GM23338 (cell line): ENCODE results near the gene PCGF3. TPM values are rescaled to one million over a fixed set of nuclear protein-coding genes. Genes with fewer than 3 reads are reported as not detected.

ENCODE experiments used
- ATAC-seq: fragments of 200-7000 bp; cut with Tn5 transposase; 3 replicates; pipeline ENCODE4 v1.9.1; 2020
- DNase-seq: peaks from one replicate; pipeline ENCODE4 v3.0.0-alpha.2; 2015; ENCODE audit warnings: low spot score
- H2AFZ ChIP-seq: fragments of 200-600 bp; sonication (generic); 2 replicates; pipeline ENCODE4 v1.8.0; 2016; ENCODE audit warnings: antibody characterized with exemption, mild to moderate bottlenecking, moderate library complexity
- H3F3A ChIP-seq: fragments of 200-600 bp; sonication (generic); replicated peaks from 2 replicates; pipeline ENCODE4 v1.8.0; 2017; ENCODE audit warnings: antibody characterized with exemption, mixed run types, low read depth
- H3K27ac ChIP-seq: fragments of 200-600 bp; sonication (generic); 2 replicates; pipeline ENCODE4 v1.6.1; 2016; ENCODE audit warnings: low read depth
- H3K27me3 ChIP-seq: fragments of 200-600 bp; sonication (generic); 2 replicates; pipeline ENCODE4 v1.8.0; 2016; ENCODE audit warnings: mild to moderate bottlenecking, mixed run types, moderate library complexity; ENCODE audit not compliant: insufficient read depth
- H3K36me3 ChIP-seq: fragments of 200-600 bp; sonication (generic); 2 replicates; pipeline ENCODE4 v1.8.0; 2016; ENCODE audit warnings: mild to moderate bottlenecking; ENCODE audit not compliant: insufficient read depth
- H3K4me1 ChIP-seq: fragments of 200-600 bp; sonication (generic); 2 replicates; pipeline ENCODE4 v1.8.0; 2016; ENCODE audit warnings: mild to moderate bottlenecking, moderate library complexity; ENCODE audit not compliant: insufficient read depth
- H3K4me2 ChIP-seq: fragments of 200-600 bp; sonication (generic); 2 replicates; pipeline ENCODE4 v1.7.1; 2017; ENCODE audit warnings: mixed run types
- H3K4me3 ChIP-seq: fragments of 200-600 bp; sonication (generic); 2 replicates; pipeline ENCODE4 v1.6.1; 2016; ENCODE audit warnings: mixed run types
- H3K79me2 ChIP-seq: fragments of 200-600 bp; sonication (generic); replicated peaks from 2 replicates; pipeline ENCODE4 v1.8.0; 2017; ENCODE audit warnings: mild to moderate bottlenecking; ENCODE audit not compliant: insufficient read depth
- H3K9me2 ChIP-seq: fragments of 200-600 bp; sonication (generic); 2 replicates; pipeline ENCODE4 v1.8.0; 2017; ENCODE audit not compliant: insufficient read depth
- H4K20me1 ChIP-seq: fragments of 200-600 bp; sonication (generic); replicated peaks from 2 replicates; pipeline ENCODE4 v1.8.0; 2017; ENCODE audit warnings: mild to moderate bottlenecking; ENCODE audit not compliant: insufficient read depth
- H3K27ac Mint-ChIP-seq: 2 replicates; pipeline ENCODE4 v1.8.0; 2020; ENCODE audit warnings: inconsistent platforms, mild to moderate bottlenecking, moderate library complexity, mixed read lengths
- H3K27me3 Mint-ChIP-seq: 3 replicates; pipeline ENCODE4 v1.8.0; 2022; ENCODE audit warnings: low read depth, mild to moderate bottlenecking, moderate library complexity, mixed read lengths, inconsistent platforms; ENCODE audit not compliant: insufficient read depth, poor library complexity
- H3K36me3 Mint-ChIP-seq: 3 replicates; pipeline ENCODE4 v1.8.0; 2021; ENCODE audit warnings: low read depth, mild to moderate bottlenecking, inconsistent platforms, moderate library complexity, mixed read lengths
- H3K4me1 Mint-ChIP-seq: 3 replicates; pipeline ENCODE4 v1.8.0; 2020; ENCODE audit warnings: mild to moderate bottlenecking, inconsistent platforms, mixed read lengths
- H3K4me3 Mint-ChIP-seq: 3 replicates; pipeline ENCODE4 v1.8.0; 2021; ENCODE audit warnings: moderate library complexity, mild to moderate bottlenecking, inconsistent platforms, mixed read lengths
- H3K9me3 Mint-ChIP-seq: 3 replicates; pipeline ENCODE4 v1.8.0; 2020; ENCODE audit warnings: moderate library complexity, mild to moderate bottlenecking, inconsistent platforms, mixed read lengths
- CREB1 ChIP-seq: fragments of 250-450 bp; sonication (Bioruptor Pico); IDR thresholded peaks from 2 replicates; pipeline ENCODE4 v1.5.0; 2020; ENCODE audit warnings: low read depth, mild to moderate bottlenecking, moderate library complexity
- CTCF ChIP-seq, 2 experiments: fragments of 200-600 bp in 1 of 2; sonication (generic) in 1 of 2; conservative IDR thresholded peaks; 2 replicates each; pipeline versions ENCODE4 v1.5.1 to v1.6.1; 2016 to 2017; ENCODE audit warnings: antibody characterized with exemption in 2 of 2, low read depth in 2 of 2, mild to moderate bottlenecking in 2 of 2, moderate library complexity in 1 of 2
- ETS1 ChIP-seq: IDR thresholded peaks from 2 replicates; pipeline ENCODE4 v1.6.1; 2016; ENCODE audit warnings: antibody characterized with exemption
- EZH2 ChIP-seq: fragments of 200-600 bp; sonication (generic); IDR thresholded peaks from one replicate; pipeline ENCODE4 v1.8.0; 2017; ENCODE audit warnings: antibody characterized with exemption, mild to moderate bottlenecking, low read depth; ENCODE audit not compliant: unreplicated experiment
- EZH2phosphoT487 ChIP-seq: fragments of 200-600 bp; sonication (generic); IDR thresholded peaks from one replicate; pipeline ENCODE4 v1.8.1; 2018; ENCODE audit warnings: antibody characterized with exemption; ENCODE audit not compliant: unreplicated experiment
- JUNB ChIP-seq: IDR thresholded peaks from one replicate; pipeline ENCODE4 v1.6.1; 2016; ENCODE audit warnings: antibody characterized with exemption; ENCODE audit not compliant: unreplicated experiment
- NANOG ChIP-seq: IDR thresholded peaks from 2 replicates; pipeline ENCODE4 v1.6.1; 2016; ENCODE audit warnings: antibody characterized with exemption, borderline replicate concordance
- POLR2AphosphoS5 ChIP-seq: IDR thresholded peaks from 2 replicates; pipeline ENCODE4 v1.6.1; 2016; ENCODE audit warnings: antibody characterized with exemption, low read depth
- REST ChIP-seq: IDR thresholded peaks from one replicate; pipeline ENCODE4 v1.6.1; 2018; ENCODE audit warnings: antibody characterized with exemption; ENCODE audit not compliant: unreplicated experiment
- STAT1 ChIP-seq: IDR thresholded peaks from one replicate; pipeline ENCODE4 v1.6.1; 2016; ENCODE audit warnings: antibody characterized with exemption; ENCODE audit not compliant: unreplicated experiment
- ZNF114 ChIP-seq: fragments of 250-450 bp; sonication (Bioruptor Pico); IDR thresholded peaks from 2 replicates; pipeline ENCODE4 v1.5.0; 2020; ENCODE audit warnings: mild to moderate bottlenecking, moderate library complexity
- ZNF331 ChIP-seq: fragments of 250-450 bp; sonication (Bioruptor Pico); IDR thresholded peaks from 2 replicates; pipeline ENCODE4 v1.5.0; 2020; ENCODE audit warnings: low read depth, mild to moderate bottlenecking, moderate library complexity
- polyA plus RNA-seq: library from polyadenylated mRNA; unstranded; fragments of >200 nt; fragmentation: Nextera tagmentation; extraction: Ambion mirVana; gene quantifications from 2 replicates; pipeline ENCODE4 v1.2.1, GENCODE V29; 2016
- total RNA-seq: library from RNA; depleted of rRNA; stranded (reverse); fragments of >200 nt; shearing (Covaris generic); gene quantifications from 2 replicates; pipeline ENCODE4 v1.2.3, GENCODE V29; 2014

PCGF3 gene
- total and polyA plus RNA-seq, 2 experiments from 2014 or later, result 33.1 to 49.0 TPM

- no peak for TF ChIP-seq CTCF (conservative IDR thresholded peaks at IDR 0.05; ENCODE audit: low read depth in 2 of 2)
- no peak for TF ChIP-seq ZNF331 (CRISPR knock-in tag)
- no peak for TF ChIP-seq CREB1 (CRISPR knock-in tag)
- TF ChIP-seq ZNF114 (CRISPR knock-in tag), result no peak
- TF ChIP-seq EZH2phosphoT487, result no peak
- no peak for TF ChIP-seq STAT1
Observed at GRCh38 chr4:718460-718859, 12.8 kb downstream of the PCGF3 start (continued).

GRCh38 chr4:720111-720860, 14.7 kb downstream of the PCGF3 start:
- Histone ChIP-seq H3K4me2 (no peak overlapping the region), H3K27me3 (no peaks in the 10 kb centered on the region), H3K9me2 (no peaks in the 10 kb centered on the region), H3K4me3 (no peak overlapping the region), H3K4me1 (no peaks in the 10 kb centered on the region), H3K79me2 (peaks cover 64% of the 10 kb centered on the region), H3K36me3 (no peaks in the 10 kb centered on the region), H2AFZ (no peak overlapping the region), H3K27ac (no peak overlapping the region), H4K20me1 (peaks cover 21% of the 10 kb centered on the region), H3F3A (no peaks in the 10 kb centered on the region)
- ATAC-seq (no peak), DNase-seq (no peak)
- Mint-ChIP-seq H3K4me1 (no peaks in the 10 kb centered on the region; the same call in 2 of the 3 replicates), H3K27me3 (peaks cover 11% of the 10 kb centered on the region), H3K4me3 (no peak overlapping the region), H3K9me3 (no peaks in the 10 kb centered on the region; the same call in 2 of the 3 replicates), H3K36me3 (peaks cover 34% of the 10 kb centered on the region), H3K27ac (no peak overlapping the region)
- TF ChIP-seq JUNB (no peak), EZH2phosphoT487 (no peak), CREB1 (CRISPR knock-in tag) (no peak), EZH2 (no peak), ZNF114 (CRISPR knock-in tag) (no peak), ETS1 (no peak), ZNF331 (CRISPR knock-in tag) (no peak), POLR2AphosphoS5 (no peak), STAT1 (no peak), REST (no peak), CTCF (conservative IDR thresholded peaks at IDR 0.05; ENCODE audit: low read depth in 2 of 2) (no peak), NANOG (no peak)
